GM18858 (cell line): Measurements from ENCODE around the gene ABI1.
A peak's percentile ranks its signal among the peaks of the same experiment; 100 is the strongest.

Experiments
- ATAC-seq: cut with Tn5 transposase; IDR thresholded peaks from one replicate; pipeline ENCODE4 v1.9.1; 2021; ENCODE audit not compliant: unreplicated experiment

The ABI1 gene

DNA sequence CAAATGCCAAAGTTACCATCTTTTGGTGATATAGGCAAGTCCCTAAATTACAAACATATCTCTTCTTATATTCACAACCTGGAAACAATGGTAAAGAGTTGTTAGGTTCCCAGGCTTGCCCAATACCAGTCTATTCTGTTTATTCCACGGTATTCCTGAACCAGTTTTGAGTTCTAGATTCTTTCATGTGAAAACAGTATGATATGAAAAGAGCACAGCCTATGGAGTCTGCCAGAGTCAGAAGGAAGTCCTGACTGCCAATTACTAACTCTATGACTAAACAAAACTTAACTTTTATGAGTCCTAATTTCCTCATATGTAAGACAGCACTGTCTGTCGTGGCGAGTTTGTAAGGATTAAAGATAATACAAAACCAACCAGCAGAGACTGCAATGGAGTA is 5.6 kb downstream of the ABI1 start:
- no peak for ATAC-seq

DNA sequence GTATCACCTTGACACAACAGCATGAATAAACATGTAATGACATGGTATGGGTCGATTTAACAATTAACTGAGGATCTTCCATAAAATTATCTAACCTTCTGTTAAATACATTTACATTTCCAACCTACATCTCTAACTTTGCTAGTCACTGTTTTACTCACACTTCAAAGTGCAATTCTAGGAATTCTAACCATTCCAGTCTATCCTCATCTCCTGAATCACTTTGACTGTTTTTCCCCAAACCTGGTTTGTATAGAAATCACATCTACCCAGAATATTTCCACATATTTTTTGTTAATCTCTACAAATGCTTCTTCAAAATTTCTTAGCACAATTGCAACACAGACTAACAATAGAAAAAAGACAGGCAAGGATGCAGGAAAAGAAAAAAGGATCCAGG is 6.2 kb downstream of the ABI1 start:
- no peak for ATAC-seq

GRCh38 chr10:26844396-26844975 is 16.3 kb downstream of the ABI1 start:
- ATAC-seq, result no peak

GRCh38 chr10:26843736-26844135 is 17.0 kb downstream of the ABI1 start:
- ATAC-seq, result no peak

GRCh38 chr10:26841733-26842317 is 18.9 kb downstream of the ABI1 start:
- no peak for ATAC-seq

DNA sequence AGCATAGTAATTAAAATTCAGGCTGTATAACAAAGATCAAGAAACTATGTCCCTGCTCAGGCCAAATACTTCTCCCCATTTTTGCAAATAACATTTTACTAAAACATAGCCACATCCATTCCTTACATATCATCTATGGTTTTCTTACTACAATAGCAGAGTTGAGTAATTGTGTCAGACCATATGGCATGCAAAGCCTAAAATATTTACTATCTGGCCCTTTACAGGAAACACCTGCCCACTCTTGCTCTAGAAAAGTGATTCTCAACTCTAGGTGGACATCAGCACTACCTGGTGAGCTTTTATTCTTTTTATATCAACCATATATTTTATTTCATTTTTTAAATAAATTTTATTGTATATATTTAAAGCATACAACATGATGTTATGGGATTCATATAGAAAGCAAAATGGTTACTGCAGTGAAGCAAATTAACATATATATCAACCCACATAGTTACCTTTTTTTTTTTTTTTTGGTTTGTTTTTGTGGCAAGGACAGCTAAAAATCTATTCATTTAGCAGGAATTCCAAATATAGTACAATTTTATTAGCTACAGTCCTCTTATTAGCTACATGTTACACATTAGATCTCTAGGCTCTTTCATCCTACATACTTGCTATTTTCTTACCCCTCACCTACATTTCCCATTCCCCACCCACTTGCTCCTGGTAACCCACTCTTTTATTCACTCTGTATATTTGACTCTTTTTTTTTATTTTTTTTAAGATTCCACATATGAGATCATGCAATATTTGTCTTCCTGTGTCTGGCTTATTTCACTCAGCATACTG is 19.6 kb downstream of the ABI1 start:
- peak; percentile 79 for ATAC-seq

GRCh38 chr10:26839966-26840627 is 20.7 kb downstream of the ABI1 start:
- ATAC-seq, result no peak

DNA sequence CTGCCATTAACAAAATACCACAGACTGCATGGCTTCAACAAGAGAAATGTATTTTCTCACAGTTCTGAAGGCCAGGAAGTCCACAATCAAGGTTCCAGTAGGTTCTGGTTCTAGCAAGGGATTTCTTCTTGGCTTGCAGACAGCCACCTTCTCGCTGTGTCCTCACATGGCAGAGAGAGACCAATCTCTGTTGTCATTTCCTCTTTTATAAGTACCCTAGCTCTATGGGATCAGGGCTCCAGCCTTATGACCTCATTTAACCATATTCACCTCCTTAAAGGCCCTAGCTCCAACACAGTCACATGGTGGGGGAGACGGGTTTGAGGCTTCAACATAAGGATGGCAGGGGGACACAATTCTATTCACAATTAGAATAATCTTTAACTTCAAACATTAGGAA is 23.6 kb downstream of the ABI1 start:
- ATAC-seq, result no peak

DNA sequence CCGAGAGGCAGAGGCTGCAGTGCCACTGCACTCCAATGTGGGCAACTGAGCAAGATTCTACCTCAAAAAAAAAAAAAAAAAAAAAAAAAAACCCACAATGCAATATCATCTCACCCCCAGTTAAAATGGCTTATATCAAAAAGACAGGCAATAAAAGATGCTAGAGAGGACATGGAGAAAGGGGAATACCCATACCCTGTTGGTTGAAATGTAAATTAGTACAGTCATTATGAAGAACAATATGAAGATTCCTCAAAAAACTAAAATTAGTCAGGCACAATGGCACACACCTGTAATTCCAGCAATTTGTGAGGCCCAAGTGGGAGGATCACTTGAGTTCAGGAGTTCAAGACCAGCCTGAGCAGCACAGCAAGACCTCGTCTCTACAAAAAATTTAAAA is 25.7 kb downstream of the ABI1 start:
- ATAC-seq, result no peak

- ATAC-seq, result no peak
These were observed 27.8 kb downstream of the ABI1 start for GRCh38 chr10:26832960-26833359.

- ATAC-seq, result no peak
These were observed 28.8 kb downstream of the ABI1 start for GRCh38 chr10:26831936-26832335.

GRCh38 chr10:26829810-26830515 is 30.8 kb downstream of the ABI1 start:
- ATAC-seq, result no peak

GRCh38 chr10:26824015-26824690 is 36.6 kb downstream of the ABI1 start:
- ATAC-seq, result no peak

GRCh38 chr10:26821699-26822570 is 38.8 kb downstream of the ABI1 start:
- no peak for ATAC-seq

- no peak for ATAC-seq
These were observed 45.3 kb downstream of the ABI1 start for GRCh38 chr10:26815500-26815899.

DNA sequence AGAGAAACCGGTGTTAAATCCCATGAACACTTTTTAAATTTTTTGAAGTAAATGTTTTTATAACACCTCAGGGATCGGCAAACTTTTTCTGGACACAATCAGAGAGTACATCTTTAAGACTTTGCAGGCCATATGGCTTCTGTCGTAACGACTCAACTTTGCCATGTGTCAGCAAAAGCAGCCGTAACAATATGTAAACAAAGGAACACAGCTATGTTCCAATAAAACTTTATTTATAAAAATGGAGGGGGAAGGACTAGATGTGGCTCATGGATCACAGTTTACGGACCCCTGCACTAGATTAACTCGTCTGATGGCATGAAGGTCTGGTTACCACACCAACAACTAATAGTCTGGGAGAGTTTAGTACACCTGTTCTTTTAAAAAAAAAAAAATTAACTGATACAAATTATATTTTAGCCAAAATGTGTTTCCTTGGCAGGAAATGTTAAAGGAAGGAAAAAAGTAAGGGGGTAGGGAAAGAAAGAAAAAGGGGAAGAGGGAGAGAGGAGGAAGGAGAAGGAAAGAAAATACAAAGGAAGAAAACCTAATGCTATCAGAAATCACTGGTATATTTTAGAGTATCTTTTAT is 50.2 kb downstream of the ABI1 start:
- ATAC-seq, result no peak

DNA sequence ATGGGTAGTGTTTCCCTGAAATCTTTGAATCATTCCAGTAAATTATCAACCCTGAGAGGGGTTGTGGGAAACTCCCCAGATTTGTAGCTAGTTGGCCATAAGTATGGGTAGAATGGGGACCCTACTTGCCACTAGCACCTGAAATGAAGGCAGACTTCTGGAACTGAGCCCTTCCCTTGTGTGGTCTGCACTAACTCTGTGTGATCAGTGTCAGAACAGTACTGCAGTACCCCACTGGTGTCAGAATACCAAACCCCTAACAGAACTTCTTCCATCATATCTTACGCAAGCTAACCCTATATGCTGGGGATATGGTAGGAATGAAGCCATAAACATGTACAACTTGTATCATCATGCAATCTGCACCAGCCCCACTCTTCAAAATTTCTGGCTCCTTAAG is 50.8 kb downstream of the ABI1 start:
- no peak for ATAC-seq

DNA sequence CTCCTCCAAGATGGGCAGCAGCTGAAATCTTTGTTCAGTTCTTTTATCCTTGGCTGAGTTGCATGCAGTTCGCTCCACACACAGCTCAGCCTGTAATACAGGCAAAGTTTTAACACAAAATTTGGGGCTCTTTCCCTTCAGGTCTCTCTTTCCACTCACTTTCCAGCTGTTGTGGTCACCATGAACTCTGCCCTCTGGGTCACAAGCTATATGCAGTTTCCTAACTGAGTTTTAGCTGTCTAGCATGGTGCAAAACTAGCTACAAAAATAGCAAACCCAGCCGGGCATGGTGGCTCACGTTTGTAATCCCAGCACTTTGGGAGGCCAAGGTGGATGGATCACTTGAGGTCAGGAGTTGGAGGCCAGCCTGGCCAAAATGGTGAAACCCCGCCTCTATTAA is 53.2 kb downstream of the ABI1 start:
- no peak for ATAC-seq

GRCh38 chr10:26806557-26806956 is 54.2 kb downstream of the ABI1 start:
- peak; percentile 41 for ATAC-seq
